H9 (cell line): ENCODE measurements around the gene COX10. TPM values are rescaled to one million over a fixed set of nuclear protein-coding genes. Genes with fewer than 3 reads are reported as not detected.
"Not testable (repeated sequence)": the region's sequence is repeated elsewhere in the genome, so short reads cannot be mapped to it uniquely, and the experiment has no call there.

Experiments used
- DNase-seq: peaks from one replicate; pipeline ENCODE4 v3.0.0-alpha.2; 2017
- H2AFZ ChIP-seq: one replicate; pipeline ENCODE4 v1.6.1; 2013; ENCODE audit warnings: mild to moderate bottlenecking, low read length, control low read depth, moderate library complexity
- H2AK5ac ChIP-seq: 2 replicates; pipeline ENCODE4 v1.6.1; 2013; ENCODE audit warnings: low read length, control low read depth, mixed read lengths; ENCODE audit not compliant: insufficient read length
- H2BK120ac ChIP-seq: one replicate; pipeline ENCODE4 v1.6.1; 2013; ENCODE audit warnings: low read depth, mild to moderate bottlenecking, low read length, control low read depth, inconsistent platforms; ENCODE audit not compliant: poor library complexity, severe bottlenecking
- H2BK12ac ChIP-seq: 2 replicates; pipeline ENCODE4 v1.6.1; 2013; ENCODE audit warnings: low read length, control low read depth, mixed read lengths, low read depth; ENCODE audit not compliant: insufficient read length
- H2BK15ac ChIP-seq: 2 replicates; pipeline ENCODE4 v1.6.1; 2013; ENCODE audit warnings: low read depth, low read length, control low read depth
- H2BK20ac ChIP-seq: one replicate; pipeline ENCODE4 v1.6.1; 2013; ENCODE audit warnings: low read depth, mild to moderate bottlenecking, low read length, control low read depth, inconsistent platforms; ENCODE audit not compliant: poor library complexity, severe bottlenecking
- H2BK5ac ChIP-seq: 2 replicates; pipeline ENCODE4 v1.6.1; 2013; ENCODE audit warnings: low read length, control low read depth, mixed read lengths; ENCODE audit not compliant: insufficient read length
- H3K14ac ChIP-seq: 2 replicates; pipeline ENCODE4 v1.6.1; 2013; ENCODE audit warnings: low read length, control low read depth; ENCODE audit not compliant: insufficient read depth
- H3K18ac ChIP-seq: 2 replicates; pipeline ENCODE4 v1.6.1; 2013; ENCODE audit warnings: low read depth, mild to moderate bottlenecking, mixed read lengths, low read length, control low read depth; ENCODE audit not compliant: insufficient read length
- H3K23ac ChIP-seq: 2 replicates; pipeline ENCODE4 v1.6.1; 2013; ENCODE audit warnings: low read length, control low read depth, mixed read lengths, low read depth; ENCODE audit not compliant: insufficient read length
- H3K23me2 ChIP-seq: 2 replicates; pipeline ENCODE4 v1.6.1; 2013; ENCODE audit warnings: low read depth, mild to moderate bottlenecking, mixed read lengths, low read length, control low read depth; ENCODE audit not compliant: insufficient read length, poor library complexity, severe bottlenecking
- H3K27ac ChIP-seq: 2 replicates; pipeline ENCODE4 v1.5.1; 2013; ENCODE audit warnings: low read length, control low read depth, mixed read lengths, low read depth; ENCODE audit not compliant: insufficient read length
- H3K27me3 ChIP-seq: 2 replicates; pipeline ENCODE4 v1.6.1; 2013; ENCODE audit warnings: low read length, control low read depth, inconsistent platforms; ENCODE audit not compliant: insufficient read depth
- H3K4ac ChIP-seq: 2 replicates; pipeline ENCODE4 v1.6.1; 2013; ENCODE audit warnings: low read depth, mild to moderate bottlenecking, control low read depth, inconsistent platforms, low read length, moderate library complexity
- H3K4me1 ChIP-seq: 2 replicates; pipeline ENCODE4 v1.6.1; 2013; ENCODE audit warnings: low read length, control low read depth, inconsistent platforms; ENCODE audit not compliant: insufficient read depth
- H3K4me2 ChIP-seq: 2 replicates; pipeline ENCODE4 v1.6.1; 2013; ENCODE audit warnings: low read length, control low read depth, mixed read lengths; ENCODE audit not compliant: insufficient read length, insufficient read depth
- H3K56ac ChIP-seq: 2 replicates; pipeline ENCODE4 v1.6.1; 2013; ENCODE audit warnings: low read depth, mild to moderate bottlenecking, mixed read lengths, low read length, control low read depth; ENCODE audit not compliant: insufficient read length
- H3K79me1 ChIP-seq: 2 replicates; pipeline ENCODE4 v1.6.1; 2013; ENCODE audit warnings: low read depth, mild to moderate bottlenecking, moderate library complexity, low read length, control low read depth, inconsistent platforms; ENCODE audit not compliant: insufficient read depth, poor library complexity, severe bottlenecking
- H3K79me2 ChIP-seq: 2 replicates; pipeline ENCODE4 v1.6.1; 2013; ENCODE audit warnings: low read length, control low read depth, inconsistent platforms; ENCODE audit not compliant: insufficient read depth
- H3K9ac ChIP-seq: 2 replicates; pipeline ENCODE4 v1.6.1; 2013; ENCODE audit warnings: low read length, control low read depth, mixed read lengths; ENCODE audit not compliant: insufficient read length; ENCODE audit errors: extremely low read depth
- H3K9me3 ChIP-seq: one replicate; pipeline ENCODE4 v1.6.1; 2013; ENCODE audit warnings: low read depth, low read length, inconsistent platforms; ENCODE audit not compliant: control insufficient read depth
- H3T11ph ChIP-seq: one replicate; pipeline ENCODE4 v1.6.1; 2013; ENCODE audit warnings: mild to moderate bottlenecking, low read length, control low read depth, inconsistent platforms
- H4K20me1 ChIP-seq: one replicate; pipeline ENCODE4 v1.6.1; 2013; ENCODE audit not compliant: control insufficient read depth, insufficient read length, insufficient read depth
- H4K5ac ChIP-seq: 2 replicates; pipeline ENCODE4 v1.6.1; 2013; ENCODE audit warnings: low read depth, mild to moderate bottlenecking, mixed read lengths, low read length, control low read depth; ENCODE audit not compliant: insufficient read length
- H4K8ac ChIP-seq: replicated peaks from 2 replicates; pipeline ENCODE4 v1.6.1; 2013; ENCODE audit warnings: low read length, control low read depth, mixed read lengths, low read depth; ENCODE audit not compliant: insufficient read length
- H4K91ac ChIP-seq: 2 replicates; pipeline ENCODE4 v1.6.1; 2013; ENCODE audit warnings: low read depth, mild to moderate bottlenecking, moderate library complexity, mixed read lengths, low read length, control low read depth; ENCODE audit not compliant: insufficient read length
- H3K27ac Mint-ChIP-seq, 3 experiments: 2 replicates in 2 of 3; 3 replicates in 1 of 3; pipeline ENCODE4 v1.8.0; 2020 to 2021; ENCODE audit warnings: mixed read lengths in 3 of 3, mild to moderate bottlenecking in 1 of 3, moderate library complexity in 1 of 3
- H3K27me3 Mint-ChIP-seq: 2 replicates; pipeline ENCODE4 v1.8.0; 2021; ENCODE audit warnings: low read depth, mild to moderate bottlenecking, moderate library complexity, mixed read lengths
- H3K36me3 Mint-ChIP-seq, 3 experiments: 2 replicates in 2 of 3; 3 replicates in 1 of 3; pipeline ENCODE4 v1.8.0; 2020 to 2021; ENCODE audit warnings: low read depth in 3 of 3, mixed read lengths in 3 of 3; ENCODE audit not compliant: insufficient read depth in 1 of 3
- H3K4me1 Mint-ChIP-seq, 2 experiments: 2 replicates each; pipeline ENCODE4 v1.8.0; 2020; ENCODE audit warnings: mixed read lengths in 2 of 2
- H3K4me3 Mint-ChIP-seq, 2 experiments: 2 replicates in 1 of 2; 3 replicates in 1 of 2; pipeline ENCODE4 v1.8.0; 2020 to 2021; ENCODE audit warnings: mild to moderate bottlenecking in 2 of 2, mixed read lengths in 2 of 2, moderate library complexity in 1 of 2
- H3K9me3 Mint-ChIP-seq, 2 experiments: 2 replicates in 1 of 2; 3 replicates in 1 of 2; pipeline ENCODE4 v1.8.0; 2020; ENCODE audit warnings: mild to moderate bottlenecking in 2 of 2, mixed read lengths in 2 of 2, moderate library complexity in 1 of 2
- WGBS: extraction: QIAGEN DNeasy Blood & Tissue Kit; methylation state at CpG from one replicate; pipeline ENCODE4 v1.1.7; 2013; ENCODE audit warnings: missing lambda C conversion rate, low lambda C conversion rate, mixed read lengths; ENCODE audit not compliant: insufficient read length; ENCODE audit errors: extremely low coverage; 5-methylcytosine and 5-hydroxymethylcytosine counted together
- total RNA-seq: library from RNA; stranded (reverse); gene quantifications from 2 replicates; pipeline ENCODE4 v1.2.1, GENCODE V29; 2021

COX10 gene
- total RNA-seq, 1 experiment from 2014 or later = 20.6 TPM

DNA sequence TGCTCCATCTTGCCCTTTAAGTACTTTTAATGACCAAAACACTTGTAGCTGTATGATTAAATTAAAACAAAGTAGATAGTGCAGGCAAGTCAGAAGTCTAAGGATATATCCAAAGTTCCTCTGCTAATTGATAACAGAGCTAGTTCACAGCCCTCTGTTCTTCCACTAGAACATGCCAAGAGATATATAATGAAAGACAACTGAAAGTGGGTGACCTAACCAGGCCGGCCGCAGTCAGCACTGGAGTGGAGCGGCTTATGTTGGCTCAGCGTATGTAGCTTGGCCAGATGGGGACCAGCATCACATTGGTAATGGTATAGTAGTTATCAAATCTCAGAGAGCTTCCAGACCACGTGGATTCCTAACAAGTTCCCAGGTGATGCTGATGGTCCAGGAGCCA is 115.2 kb downstream of the COX10 start:
- H2AFZ ChIP-seq, H3T11ph ChIP-seq, H3K9ac ChIP-seq, H3K9me3 ChIP-seq, H2BK120ac ChIP-seq, H2BK15ac ChIP-seq, H3K4me1 Mint-ChIP-seq, H3K27ac ChIP-seq, H2AK5ac ChIP-seq, H3K23ac ChIP-seq, H3K79me2 ChIP-seq, H3K23me2 ChIP-seq, H4K20me1 ChIP-seq, H3K56ac ChIP-seq, H4K8ac ChIP-seq, H3K14ac ChIP-seq, H3K4me2 ChIP-seq, H2BK20ac ChIP-seq, H4K91ac ChIP-seq, H2BK12ac ChIP-seq, H3K27me3 Mint-ChIP-seq, H3K4me3 Mint-ChIP-seq, H3K79me1 ChIP-seq, H3K9me3 Mint-ChIP-seq, H4K5ac ChIP-seq, H3K27me3 ChIP-seq, H3K27ac Mint-ChIP-seq, H3K36me3 Mint-ChIP-seq, H3K4ac ChIP-seq, H3K18ac ChIP-seq, DNase-seq, H3K4me1 ChIP-seq, H2BK5ac ChIP-seq: not testable (repeated sequence)
- WGBS = no CpG with 5 or more reads among the region's 5 CpGs

- DNase-seq, H3K79me1 ChIP-seq, H2AFZ ChIP-seq, H3K27me3 Mint-ChIP-seq, H4K8ac ChIP-seq, H3K4me1 Mint-ChIP-seq, H2AK5ac ChIP-seq, H3K23me2 ChIP-seq, H3K4me3 Mint-ChIP-seq, H3K27me3 ChIP-seq, H3K27ac ChIP-seq, H4K5ac ChIP-seq, H3K9ac ChIP-seq, H3T11ph ChIP-seq, H4K91ac ChIP-seq, H3K18ac ChIP-seq, H2BK20ac ChIP-seq, H3K23ac ChIP-seq, H2BK120ac ChIP-seq, H2BK12ac ChIP-seq, H3K9me3 Mint-ChIP-seq, H2BK15ac ChIP-seq, H4K20me1 ChIP-seq, H3K79me2 ChIP-seq, H2BK5ac ChIP-seq, H3K27ac Mint-ChIP-seq, H3K9me3 ChIP-seq, H3K36me3 Mint-ChIP-seq, H3K4ac ChIP-seq, H3K56ac ChIP-seq, H3K14ac ChIP-seq, H3K4me1 ChIP-seq, H3K4me2 ChIP-seq: not testable (repeated sequence)
- WGBS = no CpG with 5 or more reads among the region's 4 CpGs
Observed at GRCh38 chr17:14186443-14186842, 117.1 kb downstream of the COX10 start.
